Activated CD4-positive, CD25-positive, alpha-beta regulatory T cell treated with anti-CD3 and anti-CD28 coated beads, Interleukin-2, amount 50 U/mL, for 72 hours (primary cell): ENCODE data around the gene FREM2.

Experiments
- DNase-seq: peaks from one replicate; pipeline ENCODE4 v3.0.0; 2021

Gene FREM2

GRCh38 chr13:38908574-38908973 is 221.7 kb downstream of the FREM2 start:
- no peak for DNase-seq

DNA sequence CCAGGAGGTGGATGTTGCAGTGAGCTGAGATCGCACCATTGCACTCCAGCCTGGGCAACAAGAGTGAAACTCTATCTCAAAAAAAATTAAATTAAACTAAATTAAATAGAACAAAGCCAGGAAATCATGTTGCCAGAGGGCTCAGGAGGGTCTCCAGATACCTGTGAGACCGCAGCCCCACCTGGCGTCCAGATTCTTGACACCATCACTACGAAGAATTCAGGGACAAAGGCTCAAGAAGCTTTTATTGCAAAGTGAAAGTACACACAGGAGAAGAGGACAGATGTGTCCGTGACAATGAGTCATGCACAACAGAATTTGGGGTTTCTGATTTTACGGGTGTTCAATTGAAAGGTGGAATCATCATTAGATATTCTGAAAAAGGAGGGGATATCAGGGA is 227.2 kb downstream of the FREM2 start:
- no peak for DNase-seq

DNA sequence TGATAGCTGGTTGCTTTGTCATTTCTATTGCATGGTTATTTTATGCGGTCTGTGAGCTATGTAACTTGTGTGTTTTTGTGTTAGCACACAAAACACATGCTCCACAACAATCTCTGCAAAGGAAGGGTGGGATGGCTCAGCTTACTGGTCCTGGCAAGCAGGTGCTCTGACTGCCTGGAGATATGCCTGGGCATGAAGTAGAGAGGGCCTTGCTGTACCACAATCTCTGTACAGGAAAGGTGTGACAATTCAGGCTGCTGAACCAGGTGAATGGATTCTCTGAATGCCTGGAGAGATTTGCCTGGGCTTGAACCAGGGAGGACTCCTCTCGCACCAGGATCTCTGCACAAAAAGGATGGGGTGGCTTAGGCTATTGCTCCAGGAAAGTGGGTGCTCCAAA is 234.2 kb downstream of the FREM2 start:
- DNase-seq, result no peak

DNA sequence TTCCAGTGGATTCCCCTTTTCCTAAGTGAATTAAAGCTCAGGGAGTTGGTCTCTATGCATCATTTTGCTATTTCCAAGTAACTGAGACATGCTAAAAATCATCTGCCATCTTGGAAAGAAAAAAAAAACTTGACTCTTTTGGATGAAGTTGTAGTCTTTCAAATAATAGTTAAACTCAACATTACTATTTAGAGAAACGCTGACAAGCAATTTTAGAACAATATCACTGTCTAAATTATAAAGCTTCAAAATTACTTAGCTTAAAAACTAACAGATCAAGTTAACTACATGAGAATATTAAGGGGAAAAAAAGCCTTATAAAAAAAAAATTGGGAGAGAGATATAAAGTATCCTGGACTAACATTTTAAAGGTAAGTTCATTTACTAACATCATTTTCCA is 235.3 kb downstream of the FREM2 start:
- DNase-seq, result no peak

DNA sequence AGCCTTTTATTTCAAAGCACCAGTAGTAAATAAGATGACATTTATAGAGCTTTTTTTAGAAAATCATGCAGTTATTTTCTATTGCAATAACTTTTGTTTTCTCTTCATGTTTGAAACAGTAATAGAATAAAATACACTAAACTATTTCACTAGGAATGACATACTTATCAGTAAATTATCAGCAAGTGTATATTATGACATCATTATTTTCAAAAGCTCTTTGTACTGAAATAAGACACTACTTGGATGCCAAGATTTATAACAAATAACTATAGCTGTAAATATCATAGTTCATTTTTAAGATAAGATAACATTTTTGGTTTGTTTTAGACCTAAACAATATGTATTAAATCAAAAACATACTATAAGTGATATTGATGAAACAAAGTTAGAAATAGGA is 246.9 kb downstream of the FREM2 start:
- DNase-seq, result no peak
